ENCODE data around the gene ATP5F1E. TPM values are rescaled to one million over a fixed set of nuclear protein-coding genes. Genes with fewer than 3 reads are reported as not detected.

ATP5F1E gene
- total and polyA plus RNA-seq, 9 of the 15 experiments (the other 6 are each of a cell fraction or from before 2014, with no cell fraction given), result 60.3 to 162 (median 113) TPM

DNA sequence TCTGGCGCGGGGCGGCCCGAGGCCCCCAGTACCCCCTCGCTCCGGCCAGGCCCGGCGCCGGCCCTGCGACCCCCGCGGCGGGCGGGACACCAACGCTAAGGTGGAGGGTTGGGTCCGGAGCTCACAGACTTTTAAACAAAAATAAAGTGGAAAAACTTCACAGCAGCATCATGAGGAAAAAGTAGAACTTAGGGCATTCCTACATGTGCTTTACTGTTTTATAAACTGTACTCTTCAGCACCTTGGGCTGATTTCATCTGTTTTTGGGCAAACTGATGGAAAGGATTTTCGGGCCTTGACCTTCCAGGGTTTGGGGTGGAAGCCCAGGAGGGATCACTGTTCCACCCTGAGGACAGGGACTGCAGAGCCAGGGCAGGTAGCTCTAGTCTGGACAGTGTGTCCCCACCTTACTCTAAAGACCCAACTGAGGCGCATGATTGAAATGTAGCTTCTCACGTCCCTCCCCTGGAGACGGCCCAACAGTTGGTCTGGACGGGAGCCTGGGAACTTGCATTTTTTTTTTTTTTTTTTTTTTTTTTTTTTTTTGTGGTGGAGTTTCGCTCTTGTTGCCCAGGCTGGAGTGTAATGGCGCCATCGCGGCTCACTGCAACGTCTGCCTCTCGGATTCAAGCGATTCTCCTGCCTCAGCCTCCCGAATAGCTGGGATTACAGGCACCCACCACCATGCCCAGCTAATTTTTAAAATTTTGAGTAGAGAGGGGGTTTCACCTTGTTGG lies 50.3 kb downstream of the ATP5F1E start (continued):
- TF ChIP-seq, protein P1, sequence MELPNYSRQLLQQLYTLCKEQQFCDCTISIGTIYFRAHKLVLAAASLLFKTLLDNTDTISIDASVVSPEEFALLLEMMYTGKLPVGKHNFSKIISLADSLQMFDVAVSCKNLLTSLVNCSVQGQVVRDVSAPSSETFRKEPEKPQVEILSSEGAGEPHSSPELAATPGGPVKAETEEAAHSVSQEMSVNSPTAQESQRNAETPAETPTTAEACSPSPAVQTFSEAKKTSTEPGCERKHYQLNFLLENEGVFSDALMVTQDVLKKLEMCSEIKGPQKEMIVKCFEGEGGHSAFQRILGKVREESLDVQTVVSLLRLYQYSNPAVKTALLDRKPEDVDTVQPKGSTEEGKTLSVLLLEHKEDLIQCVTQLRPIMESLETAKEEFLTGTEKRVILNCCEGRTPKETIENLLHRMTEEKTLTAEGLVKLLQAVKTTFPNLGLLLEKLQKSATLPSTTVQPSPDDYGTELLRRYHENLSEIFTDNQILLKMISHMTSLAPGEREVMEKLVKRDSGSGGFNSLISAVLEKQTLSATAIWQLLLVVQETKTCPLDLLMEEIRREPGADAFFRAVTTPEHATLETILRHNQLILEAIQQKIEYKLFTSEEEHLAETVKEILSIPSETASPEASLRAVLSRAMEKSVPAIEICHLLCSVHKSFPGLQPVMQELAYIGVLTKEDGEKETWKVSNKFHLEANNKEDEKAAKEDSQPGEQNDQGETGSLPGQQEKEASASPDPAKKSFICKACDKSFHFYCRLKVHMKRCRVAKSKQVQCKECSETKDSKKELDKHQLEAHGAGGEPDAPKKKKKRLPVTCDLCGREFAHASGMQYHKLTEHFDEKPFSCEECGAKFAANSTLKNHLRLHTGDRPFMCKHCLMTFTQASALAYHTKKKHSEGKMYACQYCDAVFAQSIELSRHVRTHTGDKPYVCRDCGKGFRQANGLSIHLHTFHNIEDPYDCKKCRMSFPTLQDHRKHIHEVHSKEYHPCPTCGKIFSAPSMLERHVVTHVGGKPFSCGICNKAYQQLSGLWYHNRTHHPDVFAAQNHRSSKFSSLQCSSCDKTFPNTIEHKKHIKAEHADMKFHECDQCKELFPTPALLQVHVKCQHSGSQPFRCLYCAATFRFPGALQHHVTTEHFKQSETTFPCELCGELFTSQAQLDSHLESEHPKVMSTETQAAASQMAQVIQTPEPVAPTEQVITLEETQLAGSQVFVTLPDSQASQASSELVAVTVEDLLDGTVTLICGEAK (IDR thresholded peaks at IDR 0.05), result 0 out of 2 replicates have a peak, but pooled peaks have one; percentile 12
- TF ChIP-seq, protein P1 (CRISPR knock-in tag; IDR thresholded peaks at IDR 0.05), result no peak
- TF ChIP-seq ZNF551 (CRISPR knock-in tag; IDR thresholded peaks at IDR 0.05) (no peak), SIN3A (IDR thresholded peaks at IDR 0.05; ENCODE audit: borderline replicate concordance in 2 of 2, control insufficient read depth in 1 of 2, low read depth in 2 of 2, low read length in 2 of 2) (peak in 1 of 2 experiments; percentile 67; a peak in 1 of 4 replicates)
